ENCODE data around the gene CCDC142. TPM values are rescaled to one million over a fixed set of nuclear protein-coding genes. Genes with fewer than 3 reads are reported as not detected.

Gene CCDC142
- total and polyA plus RNA-seq, 4 donors: 9.3 to 23.4 (median 19.7) TPM

DNA sequence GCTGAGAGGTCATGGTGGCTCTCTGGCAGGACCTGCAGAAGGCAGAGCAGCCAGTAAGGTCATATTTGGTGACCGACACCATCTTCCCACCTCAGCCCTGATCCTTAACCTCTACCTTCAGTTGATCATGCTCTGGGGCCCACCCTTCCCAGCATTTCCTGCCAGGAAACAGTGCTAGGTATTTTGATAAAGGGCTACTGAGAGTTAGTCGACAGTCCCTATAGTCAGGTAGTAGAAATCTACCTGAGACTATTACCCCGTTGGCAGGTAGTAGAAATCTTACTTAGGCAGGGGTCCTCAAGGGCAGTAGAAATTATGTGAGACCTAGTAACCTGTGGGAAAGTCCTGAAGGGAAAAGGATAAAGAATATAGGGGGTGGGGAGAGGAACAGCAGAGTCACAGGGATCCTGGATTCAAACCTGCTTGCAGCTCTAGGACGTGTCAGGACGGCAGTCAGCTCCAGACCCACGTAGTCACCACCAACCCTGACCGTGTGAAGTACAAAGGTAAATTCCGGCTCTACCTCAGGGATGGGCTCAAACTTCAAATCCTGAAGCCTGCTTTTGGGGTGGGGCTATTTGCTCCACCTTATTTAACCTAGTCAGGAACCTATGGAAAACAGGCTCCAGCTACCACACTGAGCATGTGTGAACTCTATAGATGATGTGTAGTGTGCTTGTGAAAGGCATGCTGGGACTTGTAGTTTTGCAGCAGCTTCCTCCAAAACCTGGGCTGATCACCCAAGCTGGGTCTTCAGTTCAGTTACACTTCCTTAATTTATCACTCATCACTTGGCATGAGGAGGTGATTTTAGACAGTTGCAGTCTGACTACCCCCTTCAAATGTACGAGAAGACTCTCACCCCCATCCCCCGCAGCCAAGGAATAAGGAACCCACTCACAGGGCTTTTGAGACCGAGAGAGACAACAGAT, 43.2 kb upstream of the CCDC142 start, which contains the start of gene DQX1:
DQX1 (minus strand) TSS at position 515 of the 932 bp plus-strand sequence; CDS start at position 13, 502 bp downstream.
- Histone ChIP-seq H3K36me3 (ENCODE audit: control insufficient read depth, insufficient read depth, low read length) (peaks cover 31% of the 10 kb centered on the region), H3K4me3 (ENCODE audit: low read depth, low read length) (no peak within 1 kb of the TSS), H3K27me3 (ENCODE audit: control insufficient read depth, insufficient read depth, low read length) (no peaks in the 10 kb centered on the region), H3K27ac (ENCODE audit: low read depth, low read length) (no peak within 1 kb of the TSS), H3K9me3 (ENCODE audit: control insufficient read depth, insufficient read depth, low read length) (no peaks in the 10 kb centered on the region), H3K4me1 (ENCODE audit: control insufficient read depth, insufficient read depth, low read length) (peaks cover 19% of the 10 kb centered on the region)
- 100% methylated on average over 2 of the region's 11 CpGs for WGBS (ENCODE audit: insufficient coverage)
- DNase-seq (ENCODE audit: low read depth in 4 of 6, low spot score in 6 of 6): peak in 1 of 6 donors; percentile 81

DNA sequence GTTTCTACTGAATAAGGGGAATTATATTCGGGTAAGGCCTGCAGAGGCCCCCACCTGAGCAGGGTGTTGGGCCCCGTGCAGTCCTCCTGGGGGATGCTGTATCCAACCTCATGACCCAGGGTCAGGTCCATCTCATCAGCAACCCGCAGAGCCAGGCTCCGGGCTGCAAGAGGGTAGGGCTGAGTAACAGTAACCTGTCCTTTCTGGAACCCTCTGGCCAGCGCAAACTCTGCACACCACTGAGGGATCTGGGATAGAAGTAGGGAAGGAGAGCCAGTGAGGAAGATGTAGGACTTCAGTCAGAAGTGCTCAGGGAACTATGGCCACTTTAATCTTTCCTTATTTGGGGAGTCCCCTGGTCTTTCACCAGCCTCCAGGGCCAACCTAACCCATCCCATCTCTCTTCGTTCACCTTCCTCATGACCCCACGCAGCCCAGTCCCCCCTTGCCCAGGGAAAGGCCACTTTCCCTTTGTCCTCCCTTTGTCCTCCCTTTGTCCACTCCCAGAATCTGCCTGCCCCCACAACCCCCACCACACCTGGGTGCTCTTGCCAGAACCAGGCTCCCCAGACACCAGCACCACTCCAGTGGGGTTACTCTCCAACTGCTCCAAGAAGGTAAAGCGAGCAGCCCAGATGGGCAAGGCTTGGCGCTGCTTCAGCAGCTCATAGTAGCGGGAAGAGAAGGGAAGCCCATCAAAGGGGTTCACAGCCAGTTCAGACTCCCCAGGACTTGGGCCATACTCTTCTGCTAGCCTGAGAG, 42.3 kb upstream of the CCDC142 start:
- 93% methylated on average over 10 of the region's 10 CpGs for WGBS (ENCODE audit: insufficient coverage)
- Histone ChIP-seq H3K27ac (ENCODE audit: low read depth, low read length) (no peak overlapping the region), H3K4me1 (ENCODE audit: control insufficient read depth, insufficient read depth, low read length) (peaks cover 13% of the 10 kb centered on the region), H3K4me3 (ENCODE audit: low read depth, low read length) (no peak overlapping the region), H3K27me3 (ENCODE audit: control insufficient read depth, insufficient read depth, low read length) (peaks cover 7% of the 10 kb centered on the region), H3K9me3 (ENCODE audit: control insufficient read depth, insufficient read depth, low read length) (no peaks in the 10 kb centered on the region), H3K36me3 (ENCODE audit: control insufficient read depth, insufficient read depth, low read length) (peaks cover 31% of the 10 kb centered on the region)
- no peak for DNase-seq (ENCODE audit: low read depth in 4 of 6, low spot score in 6 of 6)

DNA sequence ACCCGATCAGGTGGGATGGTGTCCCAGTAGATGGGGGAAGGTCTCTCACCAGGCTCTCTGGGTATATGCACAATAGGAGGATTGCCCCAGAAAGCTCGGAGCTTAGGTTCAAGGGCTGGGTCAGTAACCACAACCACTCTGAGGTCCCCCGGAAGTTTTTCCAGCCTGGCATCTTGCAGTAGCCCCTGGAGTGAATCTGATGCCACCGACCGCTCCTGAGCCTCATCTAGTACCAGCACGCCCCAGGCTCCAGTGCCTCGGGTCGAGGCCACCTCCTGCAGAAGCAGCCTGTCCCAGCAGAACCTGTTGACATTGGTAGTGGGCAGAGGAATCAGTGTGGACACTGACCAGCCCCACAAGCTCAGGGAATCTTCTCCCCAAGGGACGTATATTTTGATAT, 41.2 kb upstream of the CCDC142 start:
- no peak overlapping the region for H3K27ac ChIP-seq (ENCODE audit: low read depth, low read length)
- no peak overlapping the region for H3K4me3 ChIP-seq (ENCODE audit: low read depth, low read length)
- peaks cover 31% of the 10 kb centered on the region for H3K36me3 ChIP-seq (ENCODE audit: control insufficient read depth, insufficient read depth, low read length)
- H3K9me3 ChIP-seq (ENCODE audit: control insufficient read depth, insufficient read depth, low read length): no peaks in the 10 kb centered on the region
- 87% methylated on average over 7 of the region's 9 CpGs for WGBS (ENCODE audit: insufficient coverage)
- peaks cover 18% of the 10 kb centered on the region for H3K27me3 ChIP-seq (ENCODE audit: control insufficient read depth, insufficient read depth, low read length)
- no peak for DNase-seq (ENCODE audit: low read depth in 4 of 6, low spot score in 6 of 6)
- H3K4me1 ChIP-seq (ENCODE audit: control insufficient read depth, insufficient read depth, low read length): peaks cover 11% of the 10 kb centered on the region

DNA sequence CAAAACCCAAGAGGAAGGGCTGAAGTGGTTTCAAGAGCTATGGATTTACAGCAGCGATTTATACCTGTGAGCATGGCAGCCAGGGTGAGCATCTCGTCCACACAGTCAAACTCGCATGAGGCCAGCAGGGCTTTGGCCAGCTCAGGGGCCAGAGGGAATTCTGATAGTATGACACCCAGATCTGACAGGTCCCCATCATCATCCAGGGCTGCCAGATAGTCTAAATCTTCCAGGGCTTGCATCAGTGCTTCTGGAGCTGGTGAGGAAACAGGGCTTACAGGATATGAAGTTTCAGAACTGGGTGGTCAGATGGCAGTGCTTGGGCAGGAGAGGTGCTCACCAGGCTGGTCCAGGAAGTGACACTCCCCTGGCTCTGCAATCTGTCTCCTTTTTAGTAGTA, 39.7 kb upstream of the CCDC142 start:
- no peaks in the 10 kb centered on the region for H3K4me1 ChIP-seq (ENCODE audit: control insufficient read depth, insufficient read depth, low read length)
- 79% methylated on average over 3 of the region's 3 CpGs for WGBS (ENCODE audit: insufficient coverage)

DNA sequence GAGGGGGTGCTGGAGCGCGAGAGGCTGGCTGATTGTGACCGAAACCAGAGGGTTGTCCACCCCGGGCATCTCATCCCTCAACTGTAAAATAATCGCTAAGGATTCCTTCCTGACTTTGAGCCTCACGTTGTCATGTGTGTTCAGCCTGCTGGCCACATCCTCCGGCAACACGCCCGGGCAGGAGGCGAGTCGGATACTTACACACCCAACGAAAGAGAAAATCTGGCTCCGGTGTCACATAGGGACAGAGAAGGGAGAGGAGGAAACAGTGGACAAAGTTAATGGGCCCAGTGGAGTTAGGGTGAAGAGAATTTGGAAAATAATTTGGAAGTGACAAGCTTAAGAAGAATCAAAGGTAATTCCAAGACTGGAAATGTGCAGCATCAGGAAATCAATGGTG, 33.9 kb upstream of the CCDC142 start:
- H3K4me3 ChIP-seq (ENCODE audit: low read depth, low read length): no peak overlapping the region
- no peak overlapping the region for H3K27ac ChIP-seq (ENCODE audit: low read depth, low read length)
- H3K4me1 ChIP-seq (ENCODE audit: control insufficient read depth, insufficient read depth, low read length): peaks cover 29% of the 10 kb centered on the region
- H3K36me3 ChIP-seq (ENCODE audit: control insufficient read depth, insufficient read depth, low read length): no peaks in the 10 kb centered on the region
- H3K27me3 ChIP-seq (ENCODE audit: control insufficient read depth, insufficient read depth, low read length): peaks cover 90% of the 10 kb centered on the region
- H3K9me3 ChIP-seq (ENCODE audit: control insufficient read depth, insufficient read depth, low read length): no peaks in the 10 kb centered on the region
- WGBS (ENCODE audit: insufficient coverage): 78% methylated on average over 11 of the region's 13 CpGs
- DNase-seq (ENCODE audit: low read depth in 4 of 6, low spot score in 6 of 6): no peak

More for the DNA sequence above, 39.7 kb upstream of the CCDC142 start:
- H3K27ac ChIP-seq (ENCODE audit: low read depth, low read length): no peak overlapping the region
- no peak overlapping the region for H3K4me3 ChIP-seq (ENCODE audit: low read depth, low read length)
- DNase-seq (ENCODE audit: low read depth in 4 of 6, low spot score in 6 of 6): no peak
- peaks cover 33% of the 10 kb centered on the region for H3K27me3 ChIP-seq (ENCODE audit: control insufficient read depth, insufficient read depth, low read length)
- no peaks in the 10 kb centered on the region for H3K9me3 ChIP-seq (ENCODE audit: control insufficient read depth, insufficient read depth, low read length)
- peaks cover 20% of the 10 kb centered on the region for H3K36me3 ChIP-seq (ENCODE audit: control insufficient read depth, insufficient read depth, low read length)

DNA sequence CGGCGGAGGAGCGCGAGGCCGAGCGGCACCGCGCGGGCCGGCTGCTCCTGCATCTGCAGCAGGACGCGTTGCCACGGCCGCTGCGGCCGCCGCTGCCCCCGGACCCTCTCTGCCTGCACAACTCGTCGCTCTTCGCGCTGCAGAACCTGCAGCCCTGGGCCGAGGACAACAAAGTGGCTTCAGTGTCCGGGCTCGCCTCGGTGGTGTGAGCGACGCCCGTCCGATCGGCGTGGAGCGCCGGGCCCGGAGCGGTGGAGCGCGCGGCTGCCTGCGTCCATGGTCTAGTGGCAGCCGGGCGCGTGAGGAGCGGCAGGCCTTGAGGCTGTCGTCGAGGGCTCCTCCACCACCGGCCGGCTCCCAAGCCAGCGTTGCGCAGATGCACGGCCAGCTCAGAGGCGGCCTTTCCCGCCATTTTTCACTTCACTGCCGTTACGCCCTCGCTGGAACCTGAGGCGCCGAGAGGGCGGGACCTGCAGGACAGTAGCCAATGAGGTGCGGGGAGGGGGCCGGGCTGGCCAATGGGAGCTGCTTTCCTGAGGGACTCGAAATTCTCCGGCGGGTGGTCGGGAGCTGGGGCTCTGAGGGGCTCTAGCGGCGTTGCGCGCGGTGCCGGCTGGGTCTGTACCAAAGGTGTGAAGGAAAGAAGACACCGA, 33.3 kb upstream of the CCDC142 start:
- DNase-seq (ENCODE audit: low read depth in 4 of 6, low spot score in 6 of 6): peak in 2 of 6 donors; percentile 87 to 88
- WGBS (ENCODE audit: insufficient coverage): under 1% methylated on average over 72 of the region's 72 CpGs
- H3K36me3 ChIP-seq (ENCODE audit: control insufficient read depth, insufficient read depth, low read length): no peaks in the 10 kb centered on the region

DNA sequence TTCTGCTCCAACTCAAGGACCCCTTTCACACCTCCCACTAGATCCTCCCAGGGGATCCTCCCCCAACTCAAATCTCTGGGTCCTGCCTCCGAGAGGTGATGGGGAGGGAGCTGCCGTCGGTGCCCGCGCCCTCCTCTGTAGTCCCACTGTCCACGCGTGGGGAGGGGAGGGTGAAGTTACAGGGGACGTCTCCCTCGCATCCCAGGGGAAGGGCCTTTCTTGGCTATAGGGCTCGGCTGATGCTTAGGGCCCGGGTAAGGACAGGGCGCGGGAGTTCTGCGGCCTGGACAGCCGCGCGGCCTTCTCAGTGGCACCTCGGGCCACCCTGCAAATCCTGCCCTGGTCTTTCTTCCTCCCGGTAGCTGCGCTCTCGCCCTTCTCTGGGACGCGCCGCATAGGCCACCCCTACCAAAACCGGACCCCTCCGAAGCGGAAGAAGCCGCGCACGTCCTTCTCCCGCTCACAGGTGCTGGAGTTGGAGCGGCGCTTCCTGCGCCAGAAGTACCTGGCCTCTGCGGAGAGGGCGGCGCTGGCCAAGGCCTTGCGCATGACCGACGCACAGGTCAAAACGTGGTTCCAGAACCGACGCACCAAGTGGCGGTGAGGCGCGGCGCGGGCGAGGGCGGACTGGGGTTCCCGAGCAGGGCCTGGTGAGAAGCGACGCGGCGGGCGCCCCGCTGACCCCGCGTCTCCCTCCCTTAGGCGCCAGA, 32.6 kb upstream of the CCDC142 start:
- Histone ChIP-seq H3K4me3 (ENCODE audit: low read depth, low read length) (no peak overlapping the region), H3K4me1 (ENCODE audit: control insufficient read depth, insufficient read depth, low read length) (peaks cover 29% of the 10 kb centered on the region), H3K27me3 (ENCODE audit: control insufficient read depth, insufficient read depth, low read length) (peaks cover 98% of the 10 kb centered on the region), H3K9me3 (ENCODE audit: control insufficient read depth, insufficient read depth, low read length) (no peaks in the 10 kb centered on the region), H3K27ac (ENCODE audit: low read depth, low read length) (no peak overlapping the region), H3K36me3 (ENCODE audit: control insufficient read depth, insufficient read depth, low read length) (no peaks in the 10 kb centered on the region)
- peak in 1 of 6 donors; percentile 10 for DNase-seq (ENCODE audit: low read depth in 4 of 6, low spot score in 6 of 6)
- WGBS (ENCODE audit: insufficient coverage): 1% methylated on average over 52 of the region's 60 CpGs

More for the DNA sequence above, 33.3 kb upstream of the CCDC142 start:
- H3K4me3 ChIP-seq (ENCODE audit: low read depth, low read length): no peak overlapping the region
- H3K4me1 ChIP-seq (ENCODE audit: control insufficient read depth, insufficient read depth, low read length): peaks cover 29% of the 10 kb centered on the region
- H3K27ac ChIP-seq (ENCODE audit: low read depth, low read length): no peak overlapping the region
- peaks cover 95% of the 10 kb centered on the region for H3K27me3 ChIP-seq (ENCODE audit: control insufficient read depth, insufficient read depth, low read length)
- H3K9me3 ChIP-seq (ENCODE audit: control insufficient read depth, insufficient read depth, low read length): no peaks in the 10 kb centered on the region

DNA sequence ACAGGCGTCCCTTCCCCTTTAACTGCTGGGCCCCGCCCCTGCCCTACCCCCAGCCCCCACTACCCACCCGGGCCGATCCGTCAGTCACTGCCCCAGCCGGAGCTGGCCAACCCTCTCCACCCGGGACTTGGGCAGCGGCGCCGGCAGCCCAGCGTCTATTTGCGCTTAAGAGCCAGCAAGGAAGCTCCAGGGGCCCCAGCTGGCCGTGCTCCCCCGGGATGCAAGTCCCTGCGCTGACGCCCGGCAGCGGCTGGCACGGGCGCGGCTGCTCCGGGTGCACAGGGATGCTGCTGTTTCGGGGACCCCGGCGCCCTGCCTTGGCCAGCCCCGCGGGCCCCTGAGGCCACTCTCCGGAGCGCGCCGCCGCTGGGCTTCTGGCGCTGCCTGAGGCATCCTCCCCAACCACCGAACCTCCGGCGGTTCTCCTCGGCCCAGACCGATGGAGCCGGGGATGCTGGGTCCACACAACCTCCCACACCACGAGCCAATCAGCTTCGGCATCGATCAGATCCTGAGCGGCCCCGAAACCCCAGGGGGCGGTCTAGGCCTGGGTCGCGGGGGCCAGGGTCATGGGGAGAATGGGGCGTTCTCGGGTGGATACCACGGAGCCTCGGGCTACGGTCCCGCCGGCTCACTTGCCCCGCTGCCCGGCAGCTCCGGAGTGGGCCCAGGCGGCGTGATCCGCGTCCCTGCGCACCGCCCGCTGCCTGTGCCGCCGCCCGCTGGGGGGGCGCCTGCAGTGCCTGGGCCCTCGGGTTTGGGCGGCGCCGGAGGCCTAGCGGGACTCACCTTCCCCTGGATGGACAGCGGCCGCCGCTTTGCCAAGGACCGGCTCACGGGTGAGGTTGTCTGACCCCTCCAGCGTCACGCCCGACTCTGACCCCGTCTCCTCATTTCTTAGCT, 31.8 kb upstream of the CCDC142 start, which contains the start of gene TLX2:
TLX2 (plus strand) TSS at position 83 of the 903 bp plus-strand sequence; CDS start at position 440, 357 bp downstream.
- no peak within 1 kb of the TSS for H3K27ac ChIP-seq (ENCODE audit: low read depth, low read length)
- H3K4me1 ChIP-seq (ENCODE audit: control insufficient read depth, insufficient read depth, low read length): peaks cover 29% of the 10 kb centered on the region
- under 1% methylated on average over 72 of the region's 82 CpGs for WGBS (ENCODE audit: insufficient coverage)
- H3K36me3 ChIP-seq (ENCODE audit: control insufficient read depth, insufficient read depth, low read length): no peaks in the 10 kb centered on the region
- H3K27me3 ChIP-seq (ENCODE audit: control insufficient read depth, insufficient read depth, low read length): peaks cover 98% of the 10 kb centered on the region
- no peaks in the 10 kb centered on the region for H3K9me3 ChIP-seq (ENCODE audit: control insufficient read depth, insufficient read depth, low read length)
- DNase-seq (ENCODE audit: low read depth in 4 of 6, low spot score in 6 of 6): peak in 1 of 6 donors; percentile 24
- H3K4me3 ChIP-seq (ENCODE audit: low read depth, low read length): no peak within 1 kb of the TSS

Measured in spinal cord (tissue), 10 donors.